GM23338 (cell line): ENCODE measurements around the gene RASSF7. TPM values are rescaled to one million over a fixed set of nuclear protein-coding genes. Genes with fewer than 3 reads are reported as not detected.

Source experiments
- ATAC-seq: fragments of 200-7000 bp; cut with Tn5 transposase; 3 replicates; pipeline ENCODE4 v1.9.1; 2020
- DNase-seq: peaks from one replicate; pipeline ENCODE4 v3.0.0-alpha.2; 2015; ENCODE audit warnings: low spot score
- H2AFZ ChIP-seq: fragments of 200-600 bp; sonication (generic); 2 replicates; pipeline ENCODE4 v1.8.0; 2016; ENCODE audit warnings: antibody characterized with exemption, mild to moderate bottlenecking, moderate library complexity
- H3F3A ChIP-seq: fragments of 200-600 bp; sonication (generic); replicated peaks from 2 replicates; pipeline ENCODE4 v1.8.0; 2017; ENCODE audit warnings: antibody characterized with exemption, mixed run types, low read depth
- H3K27ac ChIP-seq: fragments of 200-600 bp; sonication (generic); 2 replicates; pipeline ENCODE4 v1.6.1; 2016; ENCODE audit warnings: low read depth
- H3K27me3 ChIP-seq: fragments of 200-600 bp; sonication (generic); 2 replicates; pipeline ENCODE4 v1.8.0; 2016; ENCODE audit warnings: mild to moderate bottlenecking, mixed run types, moderate library complexity; ENCODE audit not compliant: insufficient read depth
- H3K36me3 ChIP-seq: fragments of 200-600 bp; sonication (generic); 2 replicates; pipeline ENCODE4 v1.8.0; 2016; ENCODE audit warnings: mild to moderate bottlenecking; ENCODE audit not compliant: insufficient read depth
- H3K4me1 ChIP-seq: fragments of 200-600 bp; sonication (generic); 2 replicates; pipeline ENCODE4 v1.8.0; 2016; ENCODE audit warnings: mild to moderate bottlenecking, moderate library complexity; ENCODE audit not compliant: insufficient read depth
- H3K4me2 ChIP-seq: fragments of 200-600 bp; sonication (generic); 2 replicates; pipeline ENCODE4 v1.7.1; 2017; ENCODE audit warnings: mixed run types
- H3K4me3 ChIP-seq: fragments of 200-600 bp; sonication (generic); 2 replicates; pipeline ENCODE4 v1.6.1; 2016; ENCODE audit warnings: mixed run types
- H3K79me2 ChIP-seq: fragments of 200-600 bp; sonication (generic); replicated peaks from 2 replicates; pipeline ENCODE4 v1.8.0; 2017; ENCODE audit warnings: mild to moderate bottlenecking; ENCODE audit not compliant: insufficient read depth
- H3K9me2 ChIP-seq: fragments of 200-600 bp; sonication (generic); 2 replicates; pipeline ENCODE4 v1.8.0; 2017; ENCODE audit not compliant: insufficient read depth
- H4K20me1 ChIP-seq: fragments of 200-600 bp; sonication (generic); replicated peaks from 2 replicates; pipeline ENCODE4 v1.8.0; 2017; ENCODE audit warnings: mild to moderate bottlenecking; ENCODE audit not compliant: insufficient read depth
- H3K27ac Mint-ChIP-seq: 2 replicates; pipeline ENCODE4 v1.8.0; 2020; ENCODE audit warnings: inconsistent platforms, mild to moderate bottlenecking, moderate library complexity, mixed read lengths
- H3K27me3 Mint-ChIP-seq: 3 replicates; pipeline ENCODE4 v1.8.0; 2022; ENCODE audit warnings: low read depth, mild to moderate bottlenecking, moderate library complexity, mixed read lengths, inconsistent platforms; ENCODE audit not compliant: insufficient read depth, poor library complexity
- H3K36me3 Mint-ChIP-seq: 3 replicates; pipeline ENCODE4 v1.8.0; 2021; ENCODE audit warnings: low read depth, mild to moderate bottlenecking, inconsistent platforms, moderate library complexity, mixed read lengths
- H3K4me1 Mint-ChIP-seq: 3 replicates; pipeline ENCODE4 v1.8.0; 2020; ENCODE audit warnings: mild to moderate bottlenecking, inconsistent platforms, mixed read lengths
- H3K4me3 Mint-ChIP-seq: 3 replicates; pipeline ENCODE4 v1.8.0; 2021; ENCODE audit warnings: moderate library complexity, mild to moderate bottlenecking, inconsistent platforms, mixed read lengths
- H3K9me3 Mint-ChIP-seq: 3 replicates; pipeline ENCODE4 v1.8.0; 2020; ENCODE audit warnings: moderate library complexity, mild to moderate bottlenecking, inconsistent platforms, mixed read lengths
- CTCF ChIP-seq, 2 experiments: fragments of 200-600 bp in 1 of 2; sonication (generic) in 1 of 2; conservative IDR thresholded peaks; 2 replicates each; pipeline versions ENCODE4 v1.5.1 to v1.6.1; 2016 to 2017; ENCODE audit warnings: antibody characterized with exemption in 2 of 2, low read depth in 2 of 2, mild to moderate bottlenecking in 2 of 2, moderate library complexity in 1 of 2
- ETS1 ChIP-seq: IDR thresholded peaks from 2 replicates; pipeline ENCODE4 v1.6.1; 2016; ENCODE audit warnings: antibody characterized with exemption
- EZH2 ChIP-seq: fragments of 200-600 bp; sonication (generic); IDR thresholded peaks from one replicate; pipeline ENCODE4 v1.8.0; 2017; ENCODE audit warnings: antibody characterized with exemption, mild to moderate bottlenecking, low read depth; ENCODE audit not compliant: unreplicated experiment
- EZH2phosphoT487 ChIP-seq: fragments of 200-600 bp; sonication (generic); IDR thresholded peaks from one replicate; pipeline ENCODE4 v1.8.1; 2018; ENCODE audit warnings: antibody characterized with exemption; ENCODE audit not compliant: unreplicated experiment
- NANOG ChIP-seq: IDR thresholded peaks from 2 replicates; pipeline ENCODE4 v1.6.1; 2016; ENCODE audit warnings: antibody characterized with exemption, borderline replicate concordance
- REST ChIP-seq: IDR thresholded peaks from one replicate; pipeline ENCODE4 v1.6.1; 2018; ENCODE audit warnings: antibody characterized with exemption; ENCODE audit not compliant: unreplicated experiment
- STAT1 ChIP-seq: IDR thresholded peaks from one replicate; pipeline ENCODE4 v1.6.1; 2016; ENCODE audit warnings: antibody characterized with exemption; ENCODE audit not compliant: unreplicated experiment
- ZNF114 ChIP-seq: fragments of 250-450 bp; sonication (Bioruptor Pico); IDR thresholded peaks from 2 replicates; pipeline ENCODE4 v1.5.0; 2020; ENCODE audit warnings: mild to moderate bottlenecking, moderate library complexity
- ZNF462 ChIP-seq: fragments of 250-450 bp; sonication (Bioruptor Pico); IDR thresholded peaks from 2 replicates; pipeline ENCODE4 v1.5.0; 2020; ENCODE audit warnings: mild to moderate bottlenecking, moderate library complexity
- polyA plus RNA-seq: library from polyadenylated mRNA; unstranded; fragments of >200 nt; fragmentation: Nextera tagmentation; extraction: Ambion mirVana; gene quantifications from 2 replicates; pipeline ENCODE4 v1.2.1, GENCODE V29; 2016
- total RNA-seq: library from RNA; depleted of rRNA; stranded (reverse); fragments of >200 nt; shearing (Covaris generic); gene quantifications from 2 replicates; pipeline ENCODE4 v1.2.3, GENCODE V29; 2014

The RASSF7 gene
- total and polyA plus RNA-seq, 2 experiments from 2014 or later, result 39.6 to 64.8 TPM

GRCh38 chr11:553083-553987 lies 7.4 kb upstream of the RASSF7 start:
- 0 out of 2 replicates have a peak, but pooled peaks cover 7% of the 10 kb centered on the region for H3F3A ChIP-seq
- no peak overlapping the region for H3K27ac Mint-ChIP-seq
- H3K36me3 ChIP-seq, result no peaks in the 10 kb centered on the region
- H3K4me1 ChIP-seq, result peaks cover 5% of the 10 kb centered on the region; the same call in 1 of the 2 replicates
- H3K4me1 Mint-ChIP-seq, result peaks cover 6% of the 10 kb centered on the region; the same call in 2 of the 3 replicates
- no peak overlapping the region for H3K4me3 ChIP-seq
- H3K27me3 Mint-ChIP-seq, result peaks cover 19% of the 10 kb centered on the region
- no peak overlapping the region for H3K27ac ChIP-seq
- peaks cover 2% of the 10 kb centered on the region; the same call in 1 of the 3 replicates for H3K9me3 Mint-ChIP-seq
- H3K79me2 ChIP-seq, result no peaks in the 10 kb centered on the region
- no peaks in the 10 kb centered on the region for H3K36me3 Mint-ChIP-seq
- peaks cover 28% of the 10 kb centered on the region for H3K27me3 ChIP-seq
- TF ChIP-seq NANOG, result no peak
- no peak for TF ChIP-seq ZNF114 (CRISPR knock-in tag)
- no peak for TF ChIP-seq EZH2phosphoT487
- no peak for TF ChIP-seq EZH2
- no peak for TF ChIP-seq REST
- no peak for TF ChIP-seq STAT1
- TF ChIP-seq ZNF462 (CRISPR knock-in tag), result no peak
- no peak for TF ChIP-seq CTCF (conservative IDR thresholded peaks at IDR 0.05; ENCODE audit: low read depth in 2 of 2)
- no peak for TF ChIP-seq ETS1
- ATAC-seq (no peak), DNase-seq (no peak)
- no peak overlapping the region for H3K4me2 ChIP-seq
- H3K9me2 ChIP-seq, result no peaks in the 10 kb centered on the region
- H3K4me3 Mint-ChIP-seq, result no peak overlapping the region
- no peak overlapping the region for H2AFZ ChIP-seq
- H4K20me1 ChIP-seq, result no peaks in the 10 kb centered on the region
